ENCODE measurements around the gene PHPT1. TPM values are rescaled to one million over a fixed set of nuclear protein-coding genes. Genes with fewer than 3 reads are reported as not detected.

The PHPT1 gene
- total and polyA plus RNA-seq, 2 experiments from 2014 or later = 86.2 to 437 TPM

DNA sequence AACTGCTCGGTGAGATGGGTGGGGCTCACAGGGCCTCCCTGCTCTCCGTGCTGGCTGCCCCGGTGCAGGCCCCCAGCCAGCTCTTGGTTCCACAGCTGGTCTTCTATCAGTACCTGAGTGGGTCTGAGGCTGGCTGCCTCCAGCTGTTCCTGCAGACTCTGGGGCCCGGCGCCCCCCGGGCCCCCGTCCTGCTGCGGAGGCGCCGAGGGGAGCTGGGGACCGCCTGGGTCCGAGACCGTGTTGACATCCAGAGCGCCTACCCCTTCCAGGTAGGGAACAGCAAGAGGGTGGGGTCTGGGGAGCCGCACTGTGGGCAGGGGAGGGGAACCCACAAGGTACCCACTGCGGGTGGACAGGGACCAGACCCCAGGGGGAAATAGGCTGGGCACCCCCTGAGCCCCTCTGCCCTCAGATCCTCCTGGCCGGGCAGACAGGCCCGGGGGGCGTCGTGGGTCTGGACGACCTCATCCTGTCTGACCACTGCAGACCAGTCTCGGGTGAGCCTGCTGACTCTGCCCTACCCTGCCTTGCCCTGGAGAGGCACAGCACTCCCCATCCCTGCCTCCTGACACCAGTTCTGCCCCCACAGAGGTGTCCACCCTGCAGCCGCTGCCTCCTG, 5.7 kb downstream of the PHPT1 start:
- no peak for TF ChIP-seq CREB1 (CRISPR knock-in tag; IDR thresholded peaks at IDR 0.05; ENCODE audit: low read depth)
- TF ChIP-seq EZH2phosphoT487 (IDR thresholded peaks at IDR 0.05; ENCODE audit: unreplicated experiment) = no peak
- no peak for TF ChIP-seq EZH2 (IDR thresholded peaks at IDR 0.05; ENCODE audit: low read depth, unreplicated experiment)
- no peak for TF ChIP-seq STAT1 (IDR thresholded peaks at IDR 0.05; ENCODE audit: unreplicated experiment)
- TF ChIP-seq, protein P1, sequence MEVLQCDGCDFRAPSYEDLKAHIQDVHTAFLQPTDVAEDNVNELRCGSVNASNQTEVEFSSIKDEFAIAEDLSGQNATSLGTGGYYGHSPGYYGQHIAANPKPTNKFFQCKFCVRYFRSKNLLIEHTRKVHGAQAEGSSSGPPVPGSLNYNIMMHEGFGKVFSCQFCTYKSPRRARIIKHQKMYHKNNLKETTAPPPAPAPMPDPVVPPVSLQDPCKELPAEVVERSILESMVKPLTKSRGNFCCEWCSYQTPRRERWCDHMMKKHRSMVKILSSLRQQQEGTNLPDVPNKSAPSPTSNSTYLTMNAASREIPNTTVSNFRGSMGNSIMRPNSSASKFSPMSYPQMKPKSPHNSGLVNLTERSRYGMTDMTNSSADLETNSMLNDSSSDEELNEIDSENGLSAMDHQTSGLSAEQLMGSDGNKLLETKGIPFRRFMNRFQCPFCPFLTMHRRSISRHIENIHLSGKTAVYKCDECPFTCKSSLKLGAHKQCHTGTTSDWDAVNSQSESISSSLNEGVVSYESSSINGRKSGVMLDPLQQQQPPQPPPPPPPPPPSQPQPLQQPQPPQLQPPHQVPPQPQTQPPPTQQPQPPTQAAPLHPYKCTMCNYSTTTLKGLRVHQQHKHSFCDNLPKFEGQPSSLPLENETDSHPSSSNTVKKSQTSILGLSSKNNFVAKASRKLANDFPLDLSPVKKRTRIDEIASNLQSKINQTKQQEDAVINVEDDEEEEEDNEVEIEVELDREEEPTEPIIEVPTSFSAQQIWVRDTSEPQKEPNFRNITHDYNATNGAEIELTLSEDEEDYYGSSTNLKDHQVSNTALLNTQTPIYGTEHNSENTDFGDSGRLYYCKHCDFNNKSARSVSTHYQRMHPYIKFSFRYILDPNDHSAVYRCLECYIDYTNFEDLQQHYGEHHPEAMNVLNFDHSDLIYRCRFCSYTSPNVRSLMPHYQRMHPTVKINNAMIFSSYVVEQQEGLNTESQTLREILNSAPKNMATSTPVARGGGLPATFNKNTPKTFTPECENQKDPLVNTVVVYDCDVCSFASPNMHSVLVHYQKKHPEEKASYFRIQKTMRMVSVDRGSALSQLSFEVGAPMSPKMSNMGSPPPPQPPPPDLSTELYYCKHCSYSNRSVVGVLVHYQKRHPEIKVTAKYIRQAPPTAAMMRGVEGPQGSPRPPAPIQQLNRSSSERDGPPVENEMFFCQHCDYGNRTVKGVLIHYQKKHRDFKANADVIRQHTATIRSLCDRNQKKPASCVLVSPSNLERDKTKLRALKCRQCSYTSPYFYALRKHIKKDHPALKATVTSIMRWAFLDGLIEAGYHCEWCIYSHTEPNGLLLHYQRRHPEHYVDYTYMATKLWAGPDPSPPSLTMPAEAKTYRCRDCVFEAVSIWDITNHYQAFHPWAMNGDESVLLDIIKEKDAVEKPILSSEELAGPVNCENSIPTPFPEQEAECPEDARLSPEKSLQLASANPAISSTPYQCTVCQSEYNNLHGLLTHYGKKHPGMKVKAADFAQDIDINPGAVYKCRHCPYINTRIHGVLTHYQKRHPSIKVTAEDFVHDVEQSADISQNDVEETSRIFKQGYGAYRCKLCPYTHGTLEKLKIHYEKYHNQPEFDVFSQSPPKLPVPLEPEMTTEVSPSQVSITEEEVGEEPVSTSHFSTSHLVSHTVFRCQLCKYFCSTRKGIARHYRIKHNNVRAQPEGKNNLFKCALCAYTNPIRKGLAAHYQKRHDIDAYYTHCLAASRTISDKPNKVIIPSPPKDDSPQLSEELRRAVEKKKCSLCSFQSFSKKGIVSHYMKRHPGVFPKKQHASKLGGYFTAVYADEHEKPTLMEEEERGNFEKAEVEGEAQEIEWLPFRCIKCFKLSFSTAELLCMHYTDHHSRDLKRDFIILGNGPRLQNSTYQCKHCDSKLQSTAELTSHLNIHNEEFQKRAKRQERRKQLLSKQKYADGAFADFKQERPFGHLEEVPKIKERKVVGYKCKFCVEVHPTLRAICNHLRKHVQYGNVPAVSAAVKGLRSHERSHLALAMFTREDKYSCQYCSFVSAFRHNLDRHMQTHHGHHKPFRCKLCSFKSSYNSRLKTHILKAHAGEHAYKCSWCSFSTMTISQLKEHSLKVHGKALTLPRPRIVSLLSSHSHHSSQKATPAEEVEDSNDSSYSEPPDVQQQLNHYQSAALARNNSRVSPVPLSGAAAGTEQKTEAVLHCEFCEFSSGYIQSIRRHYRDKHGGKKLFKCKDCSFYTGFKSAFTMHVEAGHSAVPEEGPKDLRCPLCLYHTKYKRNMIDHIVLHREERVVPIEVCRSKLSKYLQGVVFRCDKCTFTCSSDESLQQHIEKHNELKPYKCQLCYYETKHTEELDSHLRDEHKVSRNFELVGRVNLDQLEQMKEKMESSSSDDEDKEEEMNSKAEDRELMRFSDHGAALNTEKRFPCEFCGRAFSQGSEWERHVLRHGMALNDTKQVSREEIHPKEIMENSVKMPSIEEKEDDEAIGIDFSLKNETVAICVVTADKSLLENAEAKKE (CRISPR knock-in tag; IDR thresholded peaks at IDR 0.05) = no peak
- no peak for TF ChIP-seq ZNF114 (CRISPR knock-in tag; IDR thresholded peaks at IDR 0.05)
- TF ChIP-seq JUNB (IDR thresholded peaks at IDR 0.05; ENCODE audit: unreplicated experiment) = no peak
- TF ChIP-seq, protein P2, sequence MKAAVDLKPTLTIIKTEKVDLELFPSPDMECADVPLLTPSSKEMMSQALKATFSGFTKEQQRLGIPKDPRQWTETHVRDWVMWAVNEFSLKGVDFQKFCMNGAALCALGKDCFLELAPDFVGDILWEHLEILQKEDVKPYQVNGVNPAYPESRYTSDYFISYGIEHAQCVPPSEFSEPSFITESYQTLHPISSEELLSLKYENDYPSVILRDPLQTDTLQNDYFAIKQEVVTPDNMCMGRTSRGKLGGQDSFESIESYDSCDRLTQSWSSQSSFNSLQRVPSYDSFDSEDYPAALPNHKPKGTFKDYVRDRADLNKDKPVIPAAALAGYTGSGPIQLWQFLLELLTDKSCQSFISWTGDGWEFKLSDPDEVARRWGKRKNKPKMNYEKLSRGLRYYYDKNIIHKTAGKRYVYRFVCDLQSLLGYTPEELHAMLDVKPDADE (IDR thresholded peaks at IDR 0.05) = no peak
- TF ChIP-seq, protein P3, sequence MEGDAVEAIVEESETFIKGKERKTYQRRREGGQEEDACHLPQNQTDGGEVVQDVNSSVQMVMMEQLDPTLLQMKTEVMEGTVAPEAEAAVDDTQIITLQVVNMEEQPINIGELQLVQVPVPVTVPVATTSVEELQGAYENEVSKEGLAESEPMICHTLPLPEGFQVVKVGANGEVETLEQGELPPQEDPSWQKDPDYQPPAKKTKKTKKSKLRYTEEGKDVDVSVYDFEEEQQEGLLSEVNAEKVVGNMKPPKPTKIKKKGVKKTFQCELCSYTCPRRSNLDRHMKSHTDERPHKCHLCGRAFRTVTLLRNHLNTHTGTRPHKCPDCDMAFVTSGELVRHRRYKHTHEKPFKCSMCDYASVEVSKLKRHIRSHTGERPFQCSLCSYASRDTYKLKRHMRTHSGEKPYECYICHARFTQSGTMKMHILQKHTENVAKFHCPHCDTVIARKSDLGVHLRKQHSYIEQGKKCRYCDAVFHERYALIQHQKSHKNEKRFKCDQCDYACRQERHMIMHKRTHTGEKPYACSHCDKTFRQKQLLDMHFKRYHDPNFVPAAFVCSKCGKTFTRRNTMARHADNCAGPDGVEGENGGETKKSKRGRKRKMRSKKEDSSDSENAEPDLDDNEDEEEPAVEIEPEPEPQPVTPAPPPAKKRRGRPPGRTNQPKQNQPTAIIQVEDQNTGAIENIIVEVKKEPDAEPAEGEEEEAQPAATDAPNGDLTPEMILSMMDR (conservative IDR thresholded peaks at IDR 0.05; ENCODE audit: low read depth in 2 of 2) = no peak
- no peak for TF ChIP-seq NANOG (IDR thresholded peaks at IDR 0.05; ENCODE audit: borderline replicate concordance)
- no peak for TF ChIP-seq ZNF331 (CRISPR knock-in tag; IDR thresholded peaks at IDR 0.05; ENCODE audit: low read depth)
- TF ChIP-seq, protein P4, sequence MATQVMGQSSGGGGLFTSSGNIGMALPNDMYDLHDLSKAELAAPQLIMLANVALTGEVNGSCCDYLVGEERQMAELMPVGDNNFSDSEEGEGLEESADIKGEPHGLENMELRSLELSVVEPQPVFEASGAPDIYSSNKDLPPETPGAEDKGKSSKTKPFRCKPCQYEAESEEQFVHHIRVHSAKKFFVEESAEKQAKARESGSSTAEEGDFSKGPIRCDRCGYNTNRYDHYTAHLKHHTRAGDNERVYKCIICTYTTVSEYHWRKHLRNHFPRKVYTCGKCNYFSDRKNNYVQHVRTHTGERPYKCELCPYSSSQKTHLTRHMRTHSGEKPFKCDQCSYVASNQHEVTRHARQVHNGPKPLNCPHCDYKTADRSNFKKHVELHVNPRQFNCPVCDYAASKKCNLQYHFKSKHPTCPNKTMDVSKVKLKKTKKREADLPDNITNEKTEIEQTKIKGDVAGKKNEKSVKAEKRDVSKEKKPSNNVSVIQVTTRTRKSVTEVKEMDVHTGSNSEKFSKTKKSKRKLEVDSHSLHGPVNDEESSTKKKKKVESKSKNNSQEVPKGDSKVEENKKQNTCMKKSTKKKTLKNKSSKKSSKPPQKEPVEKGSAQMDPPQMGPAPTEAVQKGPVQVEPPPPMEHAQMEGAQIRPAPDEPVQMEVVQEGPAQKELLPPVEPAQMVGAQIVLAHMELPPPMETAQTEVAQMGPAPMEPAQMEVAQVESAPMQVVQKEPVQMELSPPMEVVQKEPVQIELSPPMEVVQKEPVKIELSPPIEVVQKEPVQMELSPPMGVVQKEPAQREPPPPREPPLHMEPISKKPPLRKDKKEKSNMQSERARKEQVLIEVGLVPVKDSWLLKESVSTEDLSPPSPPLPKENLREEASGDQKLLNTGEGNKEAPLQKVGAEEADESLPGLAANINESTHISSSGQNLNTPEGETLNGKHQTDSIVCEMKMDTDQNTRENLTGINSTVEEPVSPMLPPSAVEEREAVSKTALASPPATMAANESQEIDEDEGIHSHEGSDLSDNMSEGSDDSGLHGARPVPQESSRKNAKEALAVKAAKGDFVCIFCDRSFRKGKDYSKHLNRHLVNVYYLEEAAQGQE (IDR thresholded peaks at IDR 0.05; ENCODE audit: unreplicated experiment) = no peak
- TF ChIP-seq POLR2AphosphoS5 (IDR thresholded peaks at IDR 0.05; ENCODE audit: low read depth) = no peak
- Histone ChIP-seq H3K9me2 (ENCODE audit: insufficient read depth) (no peaks in the 10 kb centered on the region), H3K4me2 (no peak overlapping the region), H2AFZ (no peak overlapping the region), H3F3A (replicated peaks; ENCODE audit: low read depth) (no peaks in the 10 kb centered on the region), H3K79me2 (replicated peaks; ENCODE audit: insufficient read depth) (no peaks in the 10 kb centered on the region), H4K20me1 (replicated peaks; ENCODE audit: insufficient read depth) (no peaks in the 10 kb centered on the region), H3K27me3 (ENCODE audit: insufficient read depth) (no peaks in the 10 kb centered on the region), H3K36me3 (ENCODE audit: insufficient read depth) (no peaks in the 10 kb centered on the region; the same call in 1 of the 2 replicates), H3K4me3 (no peak overlapping the region), H3K27ac (ENCODE audit: low read depth) (no peak overlapping the region), H3K4me1 (ENCODE audit: insufficient read depth) (no peaks in the 10 kb centered on the region; the same call in 1 of the 2 replicates)
- H3K4me3 Mint-ChIP-seq = no peak overlapping the region
- DNase-seq (ENCODE audit: low spot score) = no peak
- no peaks in the 10 kb centered on the region for H3K9me3 Mint-ChIP-seq
- peaks cover 2% of the 10 kb centered on the region; the same call in 2 of the 3 replicates for H3K36me3 Mint-ChIP-seq (ENCODE audit: low read depth)
- H3K4me1 Mint-ChIP-seq = no peaks in the 10 kb centered on the region
- peaks cover 3% of the 10 kb centered on the region for H3K27me3 Mint-ChIP-seq (ENCODE audit: insufficient read depth, low read depth, poor library complexity)
- ATAC-seq = no peak
- H3K27ac Mint-ChIP-seq = no peak overlapping the region

Data from GM23338 (cell line).